Activated T-helper 17 cell treated with anti-CD3 and anti-CD28 coated beads, Interleukin-2, amount 50 U/mL, for 72 hours (primary cell): ENCODE measurements around the gene PNLIPRP3. TPM values are rescaled to one million over a fixed set of nuclear protein-coding genes. Genes with fewer than 3 reads are reported as not detected.

Experiments used
- ATAC-seq: fragments of 150-1000 bp; cut with Tn5 transposase; replicated peaks from 2 replicates; pipeline ENCODE4 v1.10.0; 2021; ENCODE audit warnings: mild to moderate bottlenecking, moderate library complexity
- H3K27ac Mint-ChIP-seq: one replicate; pipeline ENCODE4 v1.8.0; 2022; ENCODE audit warnings: mixed read lengths
- H3K27me3 Mint-ChIP-seq: one replicate; pipeline ENCODE4 v1.8.0; 2022; ENCODE audit warnings: mixed read lengths
- H3K36me3 Mint-ChIP-seq: one replicate; pipeline ENCODE4 v1.8.0; 2022; ENCODE audit warnings: low read depth, mild to moderate bottlenecking, mixed read lengths
- H3K4me1 Mint-ChIP-seq: one replicate; pipeline ENCODE4 v1.8.0; 2022; ENCODE audit warnings: mixed read lengths
- H3K4me3 Mint-ChIP-seq: one replicate; pipeline ENCODE4 v1.8.0; 2022; ENCODE audit warnings: mild to moderate bottlenecking, mixed read lengths
- H3K9me3 Mint-ChIP-seq: one replicate; pipeline ENCODE4 v1.8.0; 2022; ENCODE audit warnings: mixed read lengths
- total RNA-seq, 2 donors: library from RNA; stranded (reverse); gene quantifications; one replicate each; pipeline ENCODE4 v1.2.3, GENCODE V29; 2022

PNLIPRP3 gene
- total RNA-seq, 2 donors from 2014 or later = not detected

GRCh38 chr10:116510565-116510964 lies 82.9 kb downstream of the PNLIPRP3 start:
- Mint-ChIP-seq H3K9me3 (no peaks in the 10 kb centered on the region), H3K27me3 (peaks cover 13% of the 10 kb centered on the region)
- no peak for ATAC-seq

GRCh38 chr10:116511365-116511764 lies 83.7 kb downstream of the PNLIPRP3 start:
- peaks cover 16% of the 10 kb centered on the region for H3K27me3 Mint-ChIP-seq
- no peaks in the 10 kb centered on the region for H3K4me1 Mint-ChIP-seq
- H3K4me3 Mint-ChIP-seq = no peak overlapping the region
- no peaks in the 10 kb centered on the region for H3K36me3 Mint-ChIP-seq
- ATAC-seq = no peak
- H3K9me3 Mint-ChIP-seq = no peaks in the 10 kb centered on the region
- no peak overlapping the region for H3K27ac Mint-ChIP-seq

More at GRCh38 chr10:116510565-116510964, 82.9 kb downstream of the PNLIPRP3 start:
- H3K4me1 Mint-ChIP-seq = no peaks in the 10 kb centered on the region
- no peak overlapping the region for H3K27ac Mint-ChIP-seq
- no peak overlapping the region for H3K4me3 Mint-ChIP-seq
- H3K36me3 Mint-ChIP-seq = no peaks in the 10 kb centered on the region

- Mint-ChIP-seq H3K36me3 (no peaks in the 10 kb centered on the region), H3K27me3 (peaks cover 5% of the 10 kb centered on the region), H3K9me3 (no peaks in the 10 kb centered on the region), H3K27ac (no peak overlapping the region), H3K4me1 (no peaks in the 10 kb centered on the region), H3K4me3 (no peak overlapping the region)
- ATAC-seq = no peak
These were observed 94.0 kb downstream of the PNLIPRP3 start for GRCh38 chr10:116521424-116522290.

GRCh38 chr10:116522803-116523381 lies 95.2 kb downstream of the PNLIPRP3 start:
- no peaks in the 10 kb centered on the region for H3K36me3 Mint-ChIP-seq
- peaks cover 5% of the 10 kb centered on the region for H3K27me3 Mint-ChIP-seq
- no peak for ATAC-seq
- no peak overlapping the region for H3K27ac Mint-ChIP-seq
- no peaks in the 10 kb centered on the region for H3K9me3 Mint-ChIP-seq
- H3K4me3 Mint-ChIP-seq = no peak overlapping the region
- no peaks in the 10 kb centered on the region for H3K4me1 Mint-ChIP-seq

GRCh38 chr10:116524736-116525135 lies 97.1 kb downstream of the PNLIPRP3 start:
- H3K4me3 Mint-ChIP-seq = no peak overlapping the region
- no peaks in the 10 kb centered on the region for H3K9me3 Mint-ChIP-seq
- H3K27me3 Mint-ChIP-seq = peaks cover 10% of the 10 kb centered on the region
- ATAC-seq = no peak
- no peaks in the 10 kb centered on the region for H3K4me1 Mint-ChIP-seq
- H3K36me3 Mint-ChIP-seq = no peaks in the 10 kb centered on the region
- no peak overlapping the region for H3K27ac Mint-ChIP-seq

DNA sequence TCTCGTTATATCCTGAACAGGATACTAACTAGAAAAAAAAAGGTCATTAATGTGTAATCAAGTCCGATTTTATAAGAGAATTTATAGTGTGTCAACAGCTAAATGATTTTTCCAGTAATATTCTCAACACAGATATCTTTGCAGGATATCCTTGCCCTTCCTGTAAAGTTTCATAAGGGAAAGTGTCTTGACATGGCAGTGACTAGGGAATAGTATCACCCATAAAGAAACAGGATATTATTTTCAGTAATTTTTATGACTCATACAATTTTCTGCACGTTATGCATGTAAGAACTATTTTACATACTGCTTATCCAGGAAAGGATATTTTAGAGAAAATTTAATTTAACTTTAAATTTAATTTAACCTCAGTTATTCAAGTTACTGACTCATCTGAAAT lies 98.6 kb downstream of the PNLIPRP3 start:
- Mint-ChIP-seq H3K4me1 (no peaks in the 10 kb centered on the region), H3K36me3 (no peaks in the 10 kb centered on the region), H3K4me3 (no peak overlapping the region), H3K27me3 (peaks cover 7% of the 10 kb centered on the region), H3K9me3 (no peaks in the 10 kb centered on the region), H3K27ac (no peak overlapping the region)
- no peak for ATAC-seq

Other genes with a start within 250 kb of the PNLIPRP3 start
- gene GFRA1, start 154.6 kb upstream of the PNLIPRP3 start, total RNA-seq = not detected
- not detected for gene CCDC172, start 103.4 kb upstream of the PNLIPRP3 start, total RNA-seq
- not detected for gene PNLIP, start 118.1 kb downstream of the PNLIPRP3 start, total RNA-seq
- gene PNLIPRP1, start 163.1 kb downstream of the PNLIPRP3 start, total RNA-seq = not detected
- not detected for gene PNLIPRP2, start 193.1 kb downstream of the PNLIPRP3 start, total RNA-seq